Measurements from ENCODE around the gene FSD1L. TPM values are rescaled to one million over a fixed set of nuclear protein-coding genes. Genes with fewer than 3 reads are reported as not detected.

FSD1L gene
- total RNA-seq, 3 donors from 2014 or later, result 7.8 to 9.9 (median 9.9) TPM

- Histone ChIP-seq H3K9me3 (no peaks in the 10 kb centered on the region), H3K36me3 (ENCODE audit: low read depth) (no peaks in the 10 kb centered on the region), H3K4me1 (ENCODE audit: low read depth) (no peaks in the 10 kb centered on the region), H3K4me3 (no peak overlapping the region)
- ATAC-seq (no peak), DNase-seq (no peak)
- intact Hi-C loops (cut with DNase I, micrococcal nuclease), result no loop called here
- TF ChIP-seq CTCF (IDR thresholded peaks at IDR 0.05), result no peak
These were observed 37.3 kb downstream of the FSD1L start for GRCh38 chr9:105485131-105485530.

DNA sequence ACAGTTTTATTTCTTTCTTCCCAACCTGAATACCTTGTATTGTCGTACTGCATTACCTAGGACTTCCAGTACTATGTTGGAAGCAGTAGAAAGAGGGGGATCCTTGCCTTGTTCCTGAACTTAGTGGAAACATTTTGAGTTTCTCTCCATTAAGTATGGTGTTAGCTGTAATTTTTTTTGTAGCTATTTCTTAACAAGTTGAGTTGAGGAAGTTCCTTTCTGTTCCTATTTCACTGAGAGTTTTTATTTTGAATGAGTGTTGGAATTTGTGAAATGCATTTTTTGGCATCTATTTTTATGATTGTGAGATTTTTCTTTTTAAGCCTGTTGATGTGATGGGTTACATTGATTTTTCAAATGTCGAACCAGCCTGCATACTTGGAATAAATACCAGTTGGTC is 49.0 kb downstream of the FSD1L start:
- ATAC-seq, result no peak

GRCh38 chr9:105497704-105498103 is 49.9 kb downstream of the FSD1L start:
- Histone ChIP-seq H3K9me3 (no peaks in the 10 kb centered on the region), H3K4me1 (ENCODE audit: low read depth) (no peaks in the 10 kb centered on the region), H3K4me3 (no peak overlapping the region), H3K36me3 (ENCODE audit: low read depth) (no peaks in the 10 kb centered on the region)
- no peak for TF ChIP-seq CTCF (IDR thresholded peaks at IDR 0.05)
- ATAC-seq (no peak), DNase-seq (no peak)
- intact Hi-C loops (cut with DNase I, micrococcal nuclease), result no loop called here

More for the DNA sequence above, 49.0 kb downstream of the FSD1L start:
- Histone ChIP-seq H3K36me3 (ENCODE audit: low read depth) (no peaks in the 10 kb centered on the region), H3K4me1 (ENCODE audit: low read depth) (no peaks in the 10 kb centered on the region), H3K9me3 (no peaks in the 10 kb centered on the region), H3K4me3 (no peak overlapping the region)
- intact Hi-C loops (cut with DNase I, micrococcal nuclease), result no loop called here
- no peak for DNase-seq
- no peak for TF ChIP-seq CTCF (IDR thresholded peaks at IDR 0.05)

DNA sequence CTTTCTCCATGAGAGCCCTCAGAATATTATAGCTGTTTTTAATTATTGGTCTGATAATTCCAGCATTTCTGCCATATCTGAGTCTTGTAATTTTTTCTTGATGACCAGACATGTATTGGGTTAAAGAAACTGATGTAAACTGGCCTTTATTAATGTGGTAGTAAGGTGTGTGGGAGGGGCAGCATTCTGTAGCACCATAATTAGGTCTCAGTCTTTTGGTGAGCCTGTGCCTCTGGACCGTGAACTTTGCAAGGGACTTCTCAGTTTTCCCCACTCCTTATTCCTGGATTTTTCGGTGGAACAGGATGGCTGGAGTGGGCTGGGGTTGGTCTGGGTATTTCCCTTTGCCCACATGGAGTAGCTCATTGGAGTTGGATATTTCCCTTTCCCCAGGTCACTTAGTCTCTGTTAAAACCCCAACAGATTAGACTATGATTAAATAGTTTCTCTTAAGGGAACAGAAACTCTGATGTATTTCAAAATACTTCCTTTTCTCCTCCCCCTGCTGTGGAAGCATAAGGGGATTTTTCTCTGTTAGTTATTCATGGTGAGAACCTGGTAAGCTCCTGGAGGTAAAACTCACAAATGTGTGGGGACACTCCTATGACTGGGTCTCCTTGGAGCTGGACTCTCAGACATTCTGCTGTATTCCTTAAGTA is 52.4 kb downstream of the FSD1L start:
- Histone ChIP-seq H3K4me1 (ENCODE audit: low read depth) (no peaks in the 10 kb centered on the region), H3K9me3 (no peaks in the 10 kb centered on the region), H3K4me3 (no peak overlapping the region), H3K36me3 (ENCODE audit: low read depth) (no peaks in the 10 kb centered on the region)
- no peak for DNase-seq
- no peak for ATAC-seq
- no peak for TF ChIP-seq CTCF (IDR thresholded peaks at IDR 0.05)
- intact Hi-C loops (cut with DNase I, micrococcal nuclease), result no loop called here

GRCh38 chr9:105501414-105501813 is 53.6 kb downstream of the FSD1L start:
- no peak for ATAC-seq
- Histone ChIP-seq H3K4me3 (no peak overlapping the region), H3K4me1 (ENCODE audit: low read depth) (no peaks in the 10 kb centered on the region), H3K36me3 (ENCODE audit: low read depth) (no peaks in the 10 kb centered on the region), H3K9me3 (no peaks in the 10 kb centered on the region)
- intact Hi-C loops (cut with DNase I, micrococcal nuclease), result no loop called here
- DNase-seq, result no peak
- TF ChIP-seq CTCF (IDR thresholded peaks at IDR 0.05), result no peak

- no peaks in the 10 kb centered on the region for H3K9me3 ChIP-seq
- no peak for TF ChIP-seq CTCF (IDR thresholded peaks at IDR 0.05)
- no peak overlapping the region for H3K4me3 ChIP-seq
- intact Hi-C loops (cut with DNase I, micrococcal nuclease), result no loop called here
- no peaks in the 10 kb centered on the region for H3K4me1 ChIP-seq (ENCODE audit: low read depth)
- no peaks in the 10 kb centered on the region for H3K36me3 ChIP-seq (ENCODE audit: low read depth)
- ATAC-seq (no peak), DNase-seq (no peak)
These were observed 54.4 kb downstream of the FSD1L start for GRCh38 chr9:105502276-105502675.
